ENCODE data around the gene OR1F1.

OR1F1 gene

GRCh38 chr16:3212567-3212966 is 24.6 kb downstream of the OR1F1 start:
- TF ChIP-seq EGR1 (IDR thresholded peaks at IDR 0.05) (no peak), YY1 (IDR thresholded peaks at IDR 0.05; ENCODE audit: low read depth) (no peak), RAD21 (IDR thresholded peaks at IDR 0.05; ENCODE audit: low read depth) (no peak), ZBTB7A (IDR thresholded peaks at IDR 0.05; ENCODE audit: low read depth) (no peak), TAF1 (IDR thresholded peaks at IDR 0.05; ENCODE audit: low read depth) (no peak), EP300 (IDR thresholded peaks at IDR 0.05; ENCODE audit: borderline replicate concordance) (no peak), CEBPB (IDR thresholded peaks at IDR 0.05) (no peak), FOXM1 (IDR thresholded peaks at IDR 0.05; ENCODE audit: borderline replicate concordance, low read depth) (no peak), TEAD4 (IDR thresholded peaks at IDR 0.05) (no peak), REST (IDR thresholded peaks at IDR 0.05; ENCODE audit: low read depth) (no peak), TCF12 (IDR thresholded peaks at IDR 0.05; ENCODE audit: low read depth) (no peak)
- TF ChIP-seq, protein P1, sequence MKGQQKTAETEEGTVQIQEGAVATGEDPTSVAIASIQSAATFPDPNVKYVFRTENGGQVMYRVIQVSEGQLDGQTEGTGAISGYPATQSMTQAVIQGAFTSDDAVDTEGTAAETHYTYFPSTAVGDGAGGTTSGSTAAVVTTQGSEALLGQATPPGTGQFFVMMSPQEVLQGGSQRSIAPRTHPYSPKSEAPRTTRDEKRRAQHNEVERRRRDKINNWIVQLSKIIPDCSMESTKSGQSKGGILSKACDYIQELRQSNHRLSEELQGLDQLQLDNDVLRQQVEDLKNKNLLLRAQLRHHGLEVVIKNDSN (IDR thresholded peaks at IDR 0.05): no peak

- TF ChIP-seq REST (IDR thresholded peaks at IDR 0.05; ENCODE audit: low read depth) (no peak), ZBTB7A (IDR thresholded peaks at IDR 0.05; ENCODE audit: low read depth) (no peak), CREB1 (IDR thresholded peaks at IDR 0.05; ENCODE audit: low read depth) (no peak), EGR1 (IDR thresholded peaks at IDR 0.05) (no peak), TEAD4 (IDR thresholded peaks at IDR 0.05) (no peak), CEBPB (IDR thresholded peaks at IDR 0.05) (no peak), TCF12 (IDR thresholded peaks at IDR 0.05; ENCODE audit: low read depth) (no peak)
These were observed 27.0 kb downstream of the OR1F1 start for GRCh38 chr16:3214904-3215600.

- no peak for TF ChIP-seq REST (IDR thresholded peaks at IDR 0.05; ENCODE audit: low read depth)
- no peak for TF ChIP-seq TAF1 (IDR thresholded peaks at IDR 0.05; ENCODE audit: low read depth)
- no peak for TF ChIP-seq FOXM1 (IDR thresholded peaks at IDR 0.05; ENCODE audit: borderline replicate concordance, low read depth)
- TF ChIP-seq, protein P1 (IDR thresholded peaks at IDR 0.05): no peak
- no peak for TF ChIP-seq EGR1 (IDR thresholded peaks at IDR 0.05)
- TF ChIP-seq NFIC (IDR thresholded peaks at IDR 0.05): no peak
These were observed 27.7 kb downstream of the OR1F1 start for GRCh38 chr16:3215601-3216262.

DNA sequence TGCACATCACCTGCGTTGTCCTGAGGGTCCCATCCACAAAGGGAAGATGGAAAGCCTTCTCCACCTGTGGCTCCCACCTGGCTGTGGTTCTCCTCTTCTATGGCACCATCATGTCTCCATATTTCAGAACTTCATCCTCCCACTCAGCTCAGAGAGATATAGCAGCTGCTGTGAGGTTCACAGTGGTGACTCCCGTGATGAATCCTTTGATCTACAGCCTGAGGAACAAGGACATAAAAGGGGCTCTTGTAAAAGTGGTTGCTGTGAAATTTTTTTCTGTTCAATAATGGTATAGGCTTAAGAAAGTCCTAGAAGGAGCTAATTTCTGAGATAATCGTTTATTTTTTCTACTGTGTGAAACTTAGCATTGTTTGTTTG is 28.2 kb downstream of the OR1F1 start:
- TF ChIP-seq TCF12 (IDR thresholded peaks at IDR 0.05; ENCODE audit: low read depth) (no peak), EGR1 (IDR thresholded peaks at IDR 0.05) (no peak), CREB1 (IDR thresholded peaks at IDR 0.05; ENCODE audit: low read depth) (no peak), NFIC (IDR thresholded peaks at IDR 0.05) (no peak), CEBPB (IDR thresholded peaks at IDR 0.05) (no peak), REST (IDR thresholded peaks at IDR 0.05; ENCODE audit: low read depth) (no peak), FOXM1 (IDR thresholded peaks at IDR 0.05; ENCODE audit: borderline replicate concordance, low read depth) (no peak), YY1 (IDR thresholded peaks at IDR 0.05; ENCODE audit: low read depth) (no peak), TAF1 (IDR thresholded peaks at IDR 0.05; ENCODE audit: low read depth) (no peak), RAD21 (IDR thresholded peaks at IDR 0.05; ENCODE audit: low read depth) (no peak), TEAD4 (IDR thresholded peaks at IDR 0.05) (no peak), ZBTB7A (IDR thresholded peaks at IDR 0.05; ENCODE audit: low read depth) (no peak), EP300 (IDR thresholded peaks at IDR 0.05; ENCODE audit: borderline replicate concordance) (no peak)
- TF ChIP-seq, protein P1 (IDR thresholded peaks at IDR 0.05): no peak
- TF ChIP-seq, protein P2, sequence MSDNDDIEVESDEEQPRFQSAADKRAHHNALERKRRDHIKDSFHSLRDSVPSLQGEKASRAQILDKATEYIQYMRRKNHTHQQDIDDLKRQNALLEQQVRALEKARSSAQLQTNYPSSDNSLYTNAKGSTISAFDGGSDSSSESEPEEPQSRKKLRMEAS (IDR thresholded peaks at IDR 0.05): no peak
